Endodermal cell (in vitro differentiated cells): ENCODE measurements around the gene CST1. TPM values are rescaled to one million over a fixed set of nuclear protein-coding genes. Genes with fewer than 3 reads are reported as not detected.

Experiments
- DNase-seq: peaks from one replicate; pipeline ENCODE4 v3.0.0-alpha.2; 2017
- H3K27ac ChIP-seq: 2 replicates; pipeline ENCODE4 v1.5.1; 2013; ENCODE audit warnings: mild to moderate bottlenecking, low read depth, low read length, moderate library complexity
- H3K27me3 ChIP-seq: 2 replicates; pipeline ENCODE4 v1.6.1; 2013; ENCODE audit warnings: mild to moderate bottlenecking, low read length, moderate library complexity; ENCODE audit not compliant: insufficient read depth, control insufficient read depth, poor library complexity, severe bottlenecking
- H3K36me3 ChIP-seq: 2 replicates; pipeline ENCODE4 v1.7.0; 2013; ENCODE audit warnings: mild to moderate bottlenecking, low read length, moderate library complexity; ENCODE audit not compliant: control insufficient read depth, insufficient read depth
- H3K4me1 ChIP-seq: one replicate; pipeline ENCODE4 v1.7.0; 2013; ENCODE audit warnings: low read length; ENCODE audit not compliant: control insufficient read depth, insufficient read depth
- H3K4me3 ChIP-seq: 2 replicates; pipeline ENCODE4 v1.5.1; 2013; ENCODE audit warnings: mild to moderate bottlenecking, low read length, moderate library complexity
- H3K9ac ChIP-seq: 2 replicates; pipeline ENCODE4 v1.6.1; 2013; ENCODE audit warnings: mild to moderate bottlenecking, low read length, moderate library complexity; ENCODE audit not compliant: poor library complexity, severe bottlenecking; ENCODE audit errors: extremely low read depth
- H3K9me3 ChIP-seq: 2 replicates; pipeline ENCODE4 v1.6.1; 2013; ENCODE audit warnings: mild to moderate bottlenecking, low read length, moderate library complexity; ENCODE audit not compliant: control insufficient read depth
- H3K27ac Mint-ChIP-seq: 2 replicates; pipeline ENCODE4 v1.8.0; 2020; ENCODE audit warnings: mixed read lengths
- H3K27me3 Mint-ChIP-seq: 2 replicates; pipeline ENCODE4 v1.8.0; 2021; ENCODE audit warnings: mild to moderate bottlenecking, mixed read lengths; ENCODE audit not compliant: insufficient read depth
- H3K36me3 Mint-ChIP-seq: 2 replicates; pipeline ENCODE4 v1.8.0; 2020; ENCODE audit warnings: low read depth, mixed read lengths
- H3K4me1 Mint-ChIP-seq: 2 replicates; pipeline ENCODE4 v1.8.0; 2020; ENCODE audit warnings: mixed read lengths
- H3K4me3 Mint-ChIP-seq: 2 replicates; pipeline ENCODE4 v1.8.0; 2020; ENCODE audit warnings: mild to moderate bottlenecking, moderate library complexity, mixed read lengths
- H3K9me3 Mint-ChIP-seq: 2 replicates; pipeline ENCODE4 v1.8.0; 2020; ENCODE audit warnings: mild to moderate bottlenecking, mixed read lengths
- WGBS, 2 experiments: methylation state at CpG; one replicate each; pipeline versions ENCODE4 v1.1.5 to v1.1.7; 2013; ENCODE audit warnings: missing lambda C conversion rate in 2 of 2, mixed read lengths in 1 of 2; ENCODE audit not compliant: insufficient coverage in 1 of 2, insufficient read length in 1 of 2; 5-methylcytosine and 5-hydroxymethylcytosine counted together
- total RNA-seq, 2 donors: library from RNA; stranded (reverse); fragmentation: NEBNext Ultra II Directional in 1 of 2; extraction: Animal tissue kit (Norgen Biotek cat#: 25700) in 1 of 2; gene quantifications; 2 replicates in 1 of 2; 3 replicates in 1 of 2; pipeline ENCODE4 v1.2.1, GENCODE V29; 2021
- TF ChIP-seq, protein P1 (sequence below): fragments of 200-600 bp; sonication (generic); conservative IDR thresholded peaks from 2 replicates; pipeline ENCODE4 v1.5.0; 2021; ENCODE audit warnings: antibody characterized with exemption, mild to moderate bottlenecking

Gene CST1
- total RNA-seq, 2 donors from 2014 or later, result 123 to 1,051 TPM

DNA sequence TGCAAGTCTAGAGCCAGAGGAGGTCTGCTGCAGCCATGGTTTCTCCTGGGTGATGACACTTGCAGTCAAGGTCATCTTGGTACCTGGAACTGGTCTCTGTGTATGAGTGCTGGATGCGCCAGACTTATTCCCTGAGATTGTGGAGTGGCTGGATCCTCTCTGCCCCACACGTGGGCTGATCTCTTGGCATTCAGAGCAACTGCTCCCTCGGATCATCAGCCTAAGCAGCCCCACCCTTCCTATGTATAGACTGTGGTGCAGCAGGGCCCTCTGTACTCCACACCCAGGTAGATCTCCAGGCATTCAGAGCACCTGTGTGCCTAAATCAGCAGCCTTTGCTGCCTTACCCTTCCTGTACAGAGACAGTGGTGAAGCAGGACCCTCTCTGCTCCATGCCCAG is 49.8 kb downstream of the CST1 start:
- Histone ChIP-seq H3K27me3 (no peaks in the 10 kb centered on the region), H3K9ac (no peak overlapping the region), H3K36me3 (no peaks in the 10 kb centered on the region), H3K9me3 (no peaks in the 10 kb centered on the region), H3K4me1 (peaks cover 5% of the 10 kb centered on the region), H3K4me3 (no peak overlapping the region), H3K27ac (no peak overlapping the region)
- no peak for DNase-seq
- no peak overlapping the region for H3K27ac Mint-ChIP-seq
- H3K9me3 Mint-ChIP-seq, result no peaks in the 10 kb centered on the region
- WGBS, 2 experiments, result 75 to 97% methylated on average over 2 to 3 of the region's 3 CpGs
- H3K4me3 Mint-ChIP-seq, result no peak overlapping the region
- peaks cover 46% of the 10 kb centered on the region for H3K4me1 Mint-ChIP-seq
- TF ChIP-seq, protein P1, sequence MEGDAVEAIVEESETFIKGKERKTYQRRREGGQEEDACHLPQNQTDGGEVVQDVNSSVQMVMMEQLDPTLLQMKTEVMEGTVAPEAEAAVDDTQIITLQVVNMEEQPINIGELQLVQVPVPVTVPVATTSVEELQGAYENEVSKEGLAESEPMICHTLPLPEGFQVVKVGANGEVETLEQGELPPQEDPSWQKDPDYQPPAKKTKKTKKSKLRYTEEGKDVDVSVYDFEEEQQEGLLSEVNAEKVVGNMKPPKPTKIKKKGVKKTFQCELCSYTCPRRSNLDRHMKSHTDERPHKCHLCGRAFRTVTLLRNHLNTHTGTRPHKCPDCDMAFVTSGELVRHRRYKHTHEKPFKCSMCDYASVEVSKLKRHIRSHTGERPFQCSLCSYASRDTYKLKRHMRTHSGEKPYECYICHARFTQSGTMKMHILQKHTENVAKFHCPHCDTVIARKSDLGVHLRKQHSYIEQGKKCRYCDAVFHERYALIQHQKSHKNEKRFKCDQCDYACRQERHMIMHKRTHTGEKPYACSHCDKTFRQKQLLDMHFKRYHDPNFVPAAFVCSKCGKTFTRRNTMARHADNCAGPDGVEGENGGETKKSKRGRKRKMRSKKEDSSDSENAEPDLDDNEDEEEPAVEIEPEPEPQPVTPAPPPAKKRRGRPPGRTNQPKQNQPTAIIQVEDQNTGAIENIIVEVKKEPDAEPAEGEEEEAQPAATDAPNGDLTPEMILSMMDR, result no peak
- peaks cover 6% of the 10 kb centered on the region for H3K27me3 Mint-ChIP-seq
- no peaks in the 10 kb centered on the region for H3K36me3 Mint-ChIP-seq

DNA sequence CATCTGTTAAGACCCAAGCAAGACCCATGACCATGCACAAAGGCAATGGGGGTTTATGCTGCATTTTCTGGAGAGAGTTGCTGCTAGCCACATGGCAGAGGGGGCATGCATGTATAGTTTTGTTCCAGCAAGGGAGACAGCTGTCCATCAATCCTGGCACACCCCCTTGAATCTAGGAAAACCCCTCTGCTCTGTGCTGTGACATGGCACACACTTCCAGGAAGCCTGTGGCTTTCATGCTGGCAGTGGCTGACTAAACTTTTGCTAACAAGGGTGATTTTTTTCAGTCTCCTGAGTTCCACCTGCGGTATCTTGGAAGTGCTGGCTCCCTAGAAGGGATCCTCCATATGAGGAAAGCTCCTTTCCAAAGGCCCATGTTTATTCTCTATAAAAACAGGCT is 52.8 kb downstream of the CST1 start:
- Histone ChIP-seq H3K36me3 (no peaks in the 10 kb centered on the region), H3K4me3 (no peak overlapping the region), H3K9ac (no peak overlapping the region), H3K4me1 (peaks cover 18% of the 10 kb centered on the region), H3K27me3 (no peaks in the 10 kb centered on the region), H3K27ac (no peak overlapping the region), H3K9me3 (no peaks in the 10 kb centered on the region)
- TF ChIP-seq, protein P1, result no peak
- Mint-ChIP-seq H3K4me1 (peaks cover 76% of the 10 kb centered on the region), H3K9me3 (no peaks in the 10 kb centered on the region), H3K4me3 (no peak overlapping the region), H3K27ac (no peak overlapping the region), H3K27me3 (peaks cover 2% of the 10 kb centered on the region), H3K36me3 (no peaks in the 10 kb centered on the region)
- WGBS, 2 experiments, result 95 to 100% methylated on average over 1 of the region's 1 CpG
- no peak for DNase-seq

Other genes with a start within 250 kb of the CST1 start
- not detected for gene CST9L, start 182.5 kb downstream of the CST1 start, total RNA-seq
- not detected for gene CST9, start 145.0 kb downstream of the CST1 start, total RNA-seq
- gene CST3, start 113.0 kb downstream of the CST1 start, total RNA-seq, result 100 to 1,000 TPM; 131 to 177 TPM
- gene CST4, start 61.9 kb downstream of the CST1 start, total RNA-seq, result 1 to 10 TPM; 2.0 to 2.3 TPM
- gene CST2, start 75.8 kb upstream of the CST1 start, total RNA-seq, result under 1 TPM in 1 of 2 donors, not detected in 1; 0.62 TPM
- not detected for gene CST5, start 128.8 kb upstream of the CST1 start, total RNA-seq
- not detected for gene GGTLC1, start 237.8 kb upstream of the CST1 start, total RNA-seq